Measurements from ENCODE around the gene MYZAP.

The MYZAP gene

GRCh38 chr15:57652481-57652880 is 60.8 kb downstream of the MYZAP start:
- no peak overlapping the region for H3K27ac ChIP-seq
- peaks cover 0 to 6% of the 10 kb centered on the region in 2 experiments for H3K4me1 ChIP-seq (ENCODE audit: control insufficient read depth in 1 of 2, insufficient read depth in 1 of 2, low read depth in 1 of 2, low read length in 1 of 2)
- TF ChIP-seq CTCF (IDR thresholded peaks at IDR 0.05), result no peak
- no peak overlapping the region for H3K4me3 ChIP-seq (ENCODE audit: low read depth in 1 of 2, low read length in 1 of 2)
- no peaks in the 10 kb centered on the region for H3K9me3 ChIP-seq
- H3K27me3 ChIP-seq, result no peaks in the 10 kb centered on the region
- H3K36me3 ChIP-seq, result no peaks in the 10 kb centered on the region

DNA sequence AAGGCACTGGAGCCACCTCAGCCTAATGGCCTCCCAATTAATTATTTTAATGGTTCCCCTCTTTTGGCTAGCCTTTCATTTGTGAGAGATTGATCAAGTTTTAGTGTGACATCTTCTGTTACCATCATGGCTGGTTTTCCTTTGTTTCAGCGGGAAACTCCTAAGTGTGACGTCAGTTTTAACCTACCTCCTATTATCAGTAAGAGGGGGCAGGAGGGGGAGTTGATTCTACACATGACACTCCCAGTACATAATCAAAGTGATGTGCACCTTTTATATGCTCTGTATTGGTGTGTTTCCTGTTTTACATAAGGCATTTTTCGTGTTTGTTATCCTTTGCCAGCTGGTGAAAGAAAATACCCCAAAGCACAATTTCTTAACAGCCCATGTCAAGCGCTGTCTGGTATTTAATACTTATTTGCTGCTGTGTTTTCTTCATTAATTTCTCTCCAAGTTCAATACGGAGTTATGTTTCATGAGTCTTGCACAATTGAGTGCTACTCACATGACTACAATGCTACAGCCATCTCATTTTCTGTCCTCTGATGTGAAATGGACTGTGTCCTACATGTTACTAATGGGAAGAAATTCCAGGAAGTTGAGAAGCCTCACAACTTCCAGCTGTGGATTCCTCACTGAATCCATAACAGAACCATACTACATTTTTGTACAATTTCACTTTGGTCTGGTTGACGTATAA is 62.6 kb downstream of the MYZAP start:
- Histone ChIP-seq H3K9me3 (no peaks in the 10 kb centered on the region), H3K4me3 (ENCODE audit: low read depth in 1 of 2, low read length in 1 of 2) (no peak overlapping the region), H3K27me3 (no peaks in the 10 kb centered on the region), H3K27ac (no peak overlapping the region), H3K4me1 (ENCODE audit: control insufficient read depth in 1 of 2, insufficient read depth in 1 of 2, low read depth in 1 of 2, low read length in 1 of 2) (peaks cover 0 to 10% of the 10 kb centered on the region in 2 experiments), H3K36me3 (no peaks in the 10 kb centered on the region)
- TF ChIP-seq CTCF (IDR thresholded peaks at IDR 0.05), result no peak

- no peaks in the 10 kb centered on the region for H3K36me3 ChIP-seq
- TF ChIP-seq CTCF (IDR thresholded peaks at IDR 0.05), result no peak
- H3K27me3 ChIP-seq, result no peaks in the 10 kb centered on the region
- no peak overlapping the region for H3K27ac ChIP-seq
- H3K9me3 ChIP-seq, result no peaks in the 10 kb centered on the region
- H3K4me1 ChIP-seq (ENCODE audit: control insufficient read depth in 1 of 2, insufficient read depth in 1 of 2, low read depth in 1 of 2, low read length in 1 of 2), result peaks cover 0 to 10% of the 10 kb centered on the region in 2 experiments
- H3K4me3 ChIP-seq (ENCODE audit: low read depth in 1 of 2, low read length in 1 of 2), result no peak overlapping the region
These were observed 63.3 kb downstream of the MYZAP start for GRCh38 chr15:57655053-57655452.

- Histone ChIP-seq H3K4me1 (ENCODE audit: control insufficient read depth in 1 of 2, insufficient read depth in 1 of 2, low read depth in 1 of 2, low read length in 1 of 2) (peaks cover 0 to 10% of the 10 kb centered on the region in 2 experiments), H3K36me3 (no peaks in the 10 kb centered on the region), H3K27ac (no peak overlapping the region), H3K9me3 (no peaks in the 10 kb centered on the region), H3K4me3 (ENCODE audit: low read depth in 1 of 2, low read length in 1 of 2) (no peak overlapping the region), H3K27me3 (peaks cover 7% of the 10 kb centered on the region)
- no peak for TF ChIP-seq CTCF (IDR thresholded peaks at IDR 0.05)
These were observed 64.1 kb downstream of the MYZAP start for GRCh38 chr15:57655809-57656208.

GRCh38 chr15:57656434-57656833 is 64.7 kb downstream of the MYZAP start:
- Histone ChIP-seq H3K9me3 (no peaks in the 10 kb centered on the region), H3K4me1 (ENCODE audit: control insufficient read depth in 1 of 2, insufficient read depth in 1 of 2, low read depth in 1 of 2, low read length in 1 of 2) (peaks cover 0 to 10% of the 10 kb centered on the region in 2 experiments), H3K27me3 (peaks cover 13% of the 10 kb centered on the region), H3K36me3 (no peaks in the 10 kb centered on the region), H3K4me3 (ENCODE audit: low read depth in 1 of 2, low read length in 1 of 2) (no peak overlapping the region), H3K27ac (no peak overlapping the region)
- no peak for TF ChIP-seq CTCF (IDR thresholded peaks at IDR 0.05)

Data from neutrophil (primary cell).